IPS DF 4.7 (cell line): ENCODE results near the gene GPC3.

ENCODE experiments used
- DNase-seq: peaks from one replicate; pipeline ENCODE4 v3.0.0-alpha.2; 2013; ENCODE audit warnings: low spot score; ENCODE audit errors: extremely low read depth

The GPC3 gene

GRCh38 chrX:133699023-133699728 is 286.2 kb downstream of the GPC3 start:
- no peak for DNase-seq

- DNase-seq: no peak
These were observed 287.1 kb downstream of the GPC3 start for GRCh38 chrX:133698298-133698697.

GRCh38 chrX:133697656-133698055 is 287.7 kb downstream of the GPC3 start:
- no peak for DNase-seq

GRCh38 chrX:133689997-133690599 is 295.3 kb downstream of the GPC3 start:
- no peak for DNase-seq

GRCh38 chrX:133685822-133686221 is 299.6 kb downstream of the GPC3 start:
- no peak for DNase-seq

DNA sequence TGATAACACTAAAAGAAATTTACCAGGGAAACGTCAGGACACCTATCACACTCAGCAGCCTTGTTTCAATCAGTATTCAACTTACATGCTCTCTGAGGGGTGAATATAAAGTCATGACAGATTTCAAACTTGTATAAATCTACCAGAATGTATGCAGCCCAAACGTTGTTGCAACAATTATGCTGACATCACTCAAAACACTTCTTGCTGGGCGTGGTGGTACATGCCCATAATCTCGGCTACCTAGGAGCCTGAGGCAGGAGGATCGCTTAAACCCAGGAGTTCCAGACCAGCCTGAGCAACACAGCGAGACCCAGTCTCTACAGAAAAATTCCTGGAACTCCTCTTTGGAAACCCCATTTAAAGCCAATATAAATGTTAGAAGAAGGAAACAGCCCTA is 303.5 kb downstream of the GPC3 start:
- no peak for DNase-seq

GRCh38 chrX:133681421-133681820 is 304.0 kb downstream of the GPC3 start:
- no peak for DNase-seq

- no peak for DNase-seq
These were observed 308.0 kb downstream of the GPC3 start for GRCh38 chrX:133677123-133678063.

DNA sequence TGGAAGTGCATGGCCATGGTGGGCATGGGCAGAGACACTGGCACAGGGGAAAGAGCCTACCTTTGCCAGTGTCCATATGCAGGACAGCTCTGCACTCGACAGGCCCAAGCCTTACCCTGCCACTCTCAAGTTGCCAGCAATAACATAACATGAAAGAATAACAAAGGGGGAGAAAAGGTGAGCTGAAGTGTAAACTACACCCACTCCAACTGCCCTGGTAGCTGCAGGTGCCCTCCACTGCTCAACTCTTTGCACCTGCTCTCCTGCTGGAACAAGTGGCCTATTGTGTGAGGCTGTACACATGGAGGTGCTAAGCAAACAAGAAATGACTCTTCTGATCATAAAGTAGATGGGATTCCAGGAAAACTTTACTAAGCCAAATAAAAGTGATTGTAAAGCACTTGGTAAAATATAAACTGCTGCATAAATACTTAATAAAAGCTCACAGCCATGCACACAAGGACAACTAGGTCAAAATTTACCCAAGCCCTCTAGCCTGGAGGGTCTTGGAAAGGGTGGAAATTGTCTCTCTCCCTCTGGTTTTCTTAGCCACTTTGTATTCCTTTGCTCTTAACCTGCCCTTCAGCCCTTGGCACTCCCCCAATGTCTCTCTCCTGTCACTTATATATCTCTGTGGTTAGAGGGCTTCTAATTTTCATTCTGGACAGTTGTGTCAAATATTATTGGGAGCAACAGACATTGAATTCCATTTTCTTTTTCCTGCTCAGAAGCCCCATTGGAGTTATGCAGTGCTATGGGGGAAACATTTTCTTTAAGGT is 308.9 kb downstream of the GPC3 start:
- DNase-seq: no peak

GRCh38 chrX:133674726-133675470 is 310.5 kb downstream of the GPC3 start:
- DNase-seq: no peak

- peak; percentile 38 for DNase-seq
These were observed 315.0 kb downstream of the GPC3 start for GRCh38 chrX:133670383-133670782.

GRCh38 chrX:133669214-133669613 is 316.2 kb downstream of the GPC3 start:
- no peak for DNase-seq

DNA sequence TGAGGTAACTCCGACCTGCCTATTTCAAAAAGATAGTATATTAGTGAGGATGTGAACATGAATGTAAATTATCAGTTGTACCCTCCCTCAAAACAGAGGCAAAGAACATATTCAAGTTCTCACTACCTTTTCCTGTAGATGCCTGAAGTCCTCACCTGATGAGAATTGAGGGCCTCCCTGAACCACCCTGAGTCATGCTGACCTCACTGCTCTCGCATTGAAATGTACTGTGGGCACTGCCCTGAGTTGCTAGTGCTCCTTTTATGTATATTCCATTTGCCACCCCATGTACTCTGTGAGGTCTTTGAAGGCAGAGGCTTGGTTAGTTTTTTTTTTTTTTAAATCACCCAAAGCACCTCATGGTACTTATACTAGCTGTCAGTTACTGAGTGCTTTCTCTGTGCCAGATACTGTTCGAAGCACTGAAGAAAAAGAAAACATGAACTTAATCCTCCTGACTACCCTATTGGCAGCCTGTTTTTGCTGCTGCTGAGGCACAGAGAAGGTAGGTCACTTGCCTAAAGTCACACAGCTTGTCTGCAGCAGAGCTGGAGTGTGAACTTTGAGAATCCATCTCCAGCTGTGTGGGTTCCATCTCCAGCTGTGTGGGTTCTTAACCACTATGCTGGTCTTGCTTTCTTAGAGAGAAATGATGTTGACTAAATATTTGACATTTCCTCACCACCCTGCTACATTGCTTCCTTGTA is 317.0 kb downstream of the GPC3 start:
- no peak for DNase-seq

- DNase-seq: no peak
These were observed 319.1 kb downstream of the GPC3 start for GRCh38 chrX:133666256-133666655.

- DNase-seq: no peak
These were observed 323.2 kb downstream of the GPC3 start for GRCh38 chrX:133661962-133662839.

DNA sequence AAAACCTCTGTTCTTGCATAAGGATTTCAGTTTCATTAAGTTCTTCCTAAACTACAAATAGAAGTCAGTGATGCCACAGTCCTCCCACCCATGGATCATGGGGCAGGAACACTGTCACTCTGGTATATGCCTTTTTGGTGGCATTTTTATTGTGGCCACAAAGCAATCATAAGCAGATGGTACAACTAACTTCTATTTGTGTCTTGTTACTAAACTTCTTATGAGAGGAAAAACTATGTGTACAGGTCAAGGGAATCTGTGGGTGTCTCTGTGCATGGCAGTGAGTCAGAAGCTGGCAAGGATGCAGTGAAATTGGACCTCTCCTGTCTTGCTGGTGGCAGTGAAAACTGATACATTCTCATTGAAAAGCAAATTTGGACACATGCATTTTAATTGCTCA is 325.1 kb downstream of the GPC3 start:
- DNase-seq: no peak

- no peak for DNase-seq
These were observed 327.0 kb downstream of the GPC3 start for GRCh38 chrX:133658293-133658911.
